Endothelial cell of umbilical vein (primary cell): Measurements from ENCODE around the gene ZNF414. TPM values are rescaled to one million over a fixed set of nuclear protein-coding genes. Genes with fewer than 3 reads are reported as not detected.

ENCODE experiments used
- BruUV-seq: library from RNA; stranded (reverse); fragments of 400-500 nt; replicated peaks from 2 replicates; lab custom pipeline; 2021; lab: Mats Ljungman, UMichigan
- CTCF ChIA-PET: fragments of 300-600, 350-600 bp; sonication (Branson Sonifier 250); formaldehyde crosslinking; loops from one replicate; lab custom pipeline; 2021; ENCODE audit warnings: antibody characterized with exemption, inconsistent platforms; lab: Charles Lee
- POLR2A ChIA-PET: fragments of 300-600, 350-600 bp; sonication (Branson Sonifier 250); formaldehyde crosslinking; loops from one replicate; lab custom pipeline; 2021; ENCODE audit warnings: antibody characterized with exemption, inconsistent platforms; lab: Charles Lee
- DNase-seq: peaks from one replicate; pipeline ENCODE4 v3.0.0-alpha.2; 2011; ENCODE audit warnings: low read depth, low spot score
- FAIRE-seq: peaks from 2 replicates; lab custom pipeline; 2011; peaks lifted over from hg19 to GRCh38; lab: Jason Lieb, UNC
- H2AFZ ChIP-seq: 2 replicates; pipeline ENCODE4 v1.6.0; 2012; ENCODE audit warnings: low read depth, low read length, control low read depth, inconsistent platforms
- H3K27ac ChIP-seq: 2 replicates; pipeline ENCODE4 v1.5.1; 2011; ENCODE audit warnings: low read depth, mild to moderate bottlenecking, control low read depth, low read length, moderate library complexity; ENCODE audit not compliant: insufficient read depth
- H3K27me3 ChIP-seq, 2 experiments: 2 replicates each; pipeline versions ENCODE4 v1.6.0 to v1.6.1; 2011; ENCODE audit warnings: low read length in 2 of 2, mixed read lengths in 1 of 2; ENCODE audit not compliant: control insufficient read depth in 2 of 2, insufficient read depth in 2 of 2
- H3K36me3 ChIP-seq, 2 experiments: 2 replicates in 1 of 2; 3 replicates in 1 of 2; pipeline ENCODE4 v1.5.1; 2011; ENCODE audit warnings: low read length in 2 of 2, mild to moderate bottlenecking in 1 of 2, moderate library complexity in 1 of 2; ENCODE audit not compliant: control insufficient read depth in 2 of 2, insufficient read depth in 2 of 2; ENCODE audit errors: extremely low read depth in 1 of 2
- H3K4me1 ChIP-seq: 3 replicates; pipeline ENCODE4 v1.5.1; 2011; ENCODE audit warnings: mild to moderate bottlenecking, low read length; ENCODE audit not compliant: control insufficient read depth, insufficient read depth; ENCODE audit errors: extremely low read depth
- H3K4me2 ChIP-seq: 2 replicates; pipeline ENCODE4 v1.6.1; 2011; ENCODE audit warnings: low read length, control low read depth, mixed read lengths; ENCODE audit not compliant: insufficient read depth
- H3K4me3 ChIP-seq, 3 experiments: fragments of 200-600 bp in 1 of 3; sonication (generic), shearing (Covaris generic) in 1 of 3; replicated peaks in 1 of 3; 2 replicates each; pipeline ENCODE4 v1.5.1; 2011 to 2016; ENCODE audit warnings: control low read depth in 3 of 3, low read length in 3 of 3, mild to moderate bottlenecking in 2 of 3, inconsistent platforms in 1 of 3, low read depth in 1 of 3, moderate library complexity in 1 of 3; ENCODE audit not compliant: insufficient read depth in 1 of 3
- H3K79me2 ChIP-seq: 2 replicates; pipeline ENCODE4 v1.6.0; 2012; ENCODE audit warnings: low read length, inconsistent platforms; ENCODE audit not compliant: control insufficient read depth, insufficient read depth
- H3K9ac ChIP-seq: replicated peaks from 2 replicates; pipeline ENCODE3; 2011; ENCODE audit warnings: low read length, control low read depth; ENCODE audit not compliant: insufficient read depth; ENCODE audit errors: extremely low read depth
- H3K9me1 ChIP-seq: replicated peaks from 3 replicates; pipeline ENCODE4 v1.6.0; 2011; ENCODE audit warnings: mild to moderate bottlenecking, low read length; ENCODE audit not compliant: control insufficient read depth, insufficient read depth; ENCODE audit errors: extremely low read depth
- H3K9me3 ChIP-seq: replicated peaks from 2 replicates; pipeline ENCODE4 v1.5.1; 2012; ENCODE audit warnings: low read length, inconsistent platforms; ENCODE audit not compliant: control insufficient read depth, insufficient read depth
- H4K20me1 ChIP-seq: replicated peaks from 2 replicates; pipeline ENCODE3; 2011; ENCODE audit warnings: mild to moderate bottlenecking, low read length; ENCODE audit not compliant: control insufficient read depth, insufficient read depth; ENCODE audit errors: extremely low read depth
- EZH2 ChIP-seq: IDR thresholded peaks from 2 replicates; pipeline ENCODE4 v1.6.1; 2012; ENCODE audit warnings: borderline replicate concordance, low read depth, mild to moderate bottlenecking, moderate library complexity, low read length, inconsistent platforms; ENCODE audit not compliant: severe bottlenecking
- FOS ChIP-seq: IDR thresholded peaks from 2 replicates; pipeline ENCODE4 v1.6.1; 2011; ENCODE audit warnings: mild to moderate bottlenecking, low read length, moderate library complexity, borderline replicate concordance; ENCODE audit not compliant: insufficient read depth
- GATA2 ChIP-seq: IDR thresholded peaks from 2 replicates; pipeline ENCODE4 v1.7.0; 2011; ENCODE audit warnings: low read depth, mild to moderate bottlenecking, moderate library complexity, mixed read lengths, low read length; ENCODE audit not compliant: insufficient read length, insufficient read depth
- JUN ChIP-seq: IDR thresholded peaks from 2 replicates; pipeline ENCODE4 v1.6.1; 2011; ENCODE audit warnings: borderline replicate concordance, low read depth; ENCODE audit not compliant: insufficient read length, insufficient read depth
- MYC ChIP-seq: IDR thresholded peaks from one replicate; pipeline ENCODE4 v1.6.1; 2011; ENCODE audit warnings: mild to moderate bottlenecking, low read depth, low read length
- POLR2A ChIP-seq: IDR thresholded peaks from 2 replicates; pipeline ENCODE4 v1.6.1; 2012; ENCODE audit warnings: low read depth, mild to moderate bottlenecking, control low read depth, low read length
- POLR2AphosphoS5 ChIP-seq: IDR thresholded peaks from 2 replicates; pipeline ENCODE4 v1.6.1; 2012; ENCODE audit warnings: low read depth, mild to moderate bottlenecking, control low read depth, low read length, moderate library complexity; ENCODE audit not compliant: insufficient read depth
- dilution Hi-C: fragments of 300-500 bp; cut with MboI; formaldehyde crosslinking; loops from one replicate; pipeline ENCODE4 v1.15.0; 2019; ENCODE audit warnings: low sequenced_read_pairs; ENCODE audit not compliant: extremely low pct_ligation_motif_present
- intact Hi-C: fragments of 100-400 bp; cut with micrococcal nuclease; formaldehyde crosslinking; loops from one replicate; pipeline ENCODE4 v1.10.0; 2022
- polyA plus RNA-seq, 4 experiments: library from polyadenylated mRNA; depleted of rRNA in 3 of 4; stranded (reverse) in 3 of 4; unstranded in 1 of 4; fragments of >200 nt; gene quantifications; 2 replicates each; pipeline versions ENCODE4 v1.2.1 to v1.2.3, GENCODE V29; 2011 to 2012; ENCODE audit warnings: missing spikeins in 1 of 4
- total RNA-seq: library from RNA; stranded (reverse); gene quantifications from 2 replicates; pipeline ENCODE4 v1.2.3, GENCODE V29; 2021
- TF ChIP-seq, protein P1 (sequence below), 2 donors: IDR thresholded peaks; 1 replicate in 1 of 2; 2 replicates in 1 of 2; pipeline ENCODE4 v1.5.1; 2011; ENCODE audit warnings: low read length in 2 of 2, mild to moderate bottlenecking in 2 of 2, moderate library complexity in 2 of 2, control low read depth in 1 of 2, inconsistent platforms in 1 of 2, low read depth in 1 of 2; ENCODE audit not compliant: insufficient read depth in 1 of 2; ENCODE audit errors: extremely low read depth in 1 of 2
- TF ChIP-seq, protein P2 (sequence below): IDR thresholded peaks from 2 replicates; pipeline ENCODE4 v1.6.1; 2011; ENCODE audit not compliant: insufficient read depth, insufficient read length

Gene ZNF414
- total and polyA plus RNA-seq, 2 donors (not counting 3 experiments of a cell fraction or from before 2014, with no cell fraction given) = 11.6 to 20.6 TPM

GRCh38 chr19:8486661-8487136 is 27.3 kb downstream of the ZNF414 start:
- H3K36me3 ChIP-seq = peaks cover 37 to 59% of the 10 kb centered on the region in 2 experiments
- dilution Hi-C loops = no loop called here
- no peak overlapping the region for H3K27ac ChIP-seq

More at GRCh38 chr19:8486661-8487136, 27.3 kb downstream of the ZNF414 start:
- Histone ChIP-seq H3K4me3 (no peak overlapping the region), H2AFZ (no peak overlapping the region), H3K4me1 (no peaks in the 10 kb centered on the region), H3K79me2 (peaks cover 14% of the 10 kb centered on the region), H3K9me3 (no peaks in the 10 kb centered on the region), H3K4me2 (no peak overlapping the region), H4K20me1 (peaks cover 2% of the 10 kb centered on the region), H3K27me3 (no peaks in the 10 kb centered on the region), H3K9ac (no peak overlapping the region), H3K9me1 (no peaks in the 10 kb centered on the region)
- FAIRE-seq (no peak), DNase-seq (no peak)
- CTCF ChIA-PET = no interaction called here
- POLR2A ChIA-PET = no interaction called here
- TF ChIP-seq, protein P1, sequence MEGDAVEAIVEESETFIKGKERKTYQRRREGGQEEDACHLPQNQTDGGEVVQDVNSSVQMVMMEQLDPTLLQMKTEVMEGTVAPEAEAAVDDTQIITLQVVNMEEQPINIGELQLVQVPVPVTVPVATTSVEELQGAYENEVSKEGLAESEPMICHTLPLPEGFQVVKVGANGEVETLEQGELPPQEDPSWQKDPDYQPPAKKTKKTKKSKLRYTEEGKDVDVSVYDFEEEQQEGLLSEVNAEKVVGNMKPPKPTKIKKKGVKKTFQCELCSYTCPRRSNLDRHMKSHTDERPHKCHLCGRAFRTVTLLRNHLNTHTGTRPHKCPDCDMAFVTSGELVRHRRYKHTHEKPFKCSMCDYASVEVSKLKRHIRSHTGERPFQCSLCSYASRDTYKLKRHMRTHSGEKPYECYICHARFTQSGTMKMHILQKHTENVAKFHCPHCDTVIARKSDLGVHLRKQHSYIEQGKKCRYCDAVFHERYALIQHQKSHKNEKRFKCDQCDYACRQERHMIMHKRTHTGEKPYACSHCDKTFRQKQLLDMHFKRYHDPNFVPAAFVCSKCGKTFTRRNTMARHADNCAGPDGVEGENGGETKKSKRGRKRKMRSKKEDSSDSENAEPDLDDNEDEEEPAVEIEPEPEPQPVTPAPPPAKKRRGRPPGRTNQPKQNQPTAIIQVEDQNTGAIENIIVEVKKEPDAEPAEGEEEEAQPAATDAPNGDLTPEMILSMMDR (IDR thresholded peaks at IDR 0.05; ENCODE audit: extremely low read depth in 1 of 2, insufficient read depth in 1 of 2, low read depth in 1 of 2, low read length in 2 of 2) = no peak
- TF ChIP-seq POLR2A = no peak
- no peak for TF ChIP-seq EZH2
- TF ChIP-seq GATA2 = no peak
- no peak for TF ChIP-seq MYC
- TF ChIP-seq, protein P2, sequence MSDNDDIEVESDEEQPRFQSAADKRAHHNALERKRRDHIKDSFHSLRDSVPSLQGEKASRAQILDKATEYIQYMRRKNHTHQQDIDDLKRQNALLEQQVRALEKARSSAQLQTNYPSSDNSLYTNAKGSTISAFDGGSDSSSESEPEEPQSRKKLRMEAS = no peak
- no peak for TF ChIP-seq FOS
- no peak for TF ChIP-seq POLR2AphosphoS5
- no peak for TF ChIP-seq JUN
- intact Hi-C loops = no loop called here
- BruUV-seq = no TSS peak
